ENCODE data around the gene SGCD. TPM values are rescaled to one million over a fixed set of nuclear protein-coding genes. Genes with fewer than 3 reads are reported as not detected.

Gene SGCD
- polyA plus RNA-seq, 1 of the 3 experiments (the other 2 are of a cell fraction), result 0.87 TPM

- Histone ChIP-seq H3K36me3 (replicated peaks in 1 of 2; ENCODE audit: control insufficient read depth in 1 of 2, insufficient read depth in 2 of 2, low read length in 1 of 2) (no peaks in the 10 kb centered on the region), H3K79me2 (ENCODE audit: insufficient read depth) (no peaks in the 10 kb centered on the region), H3K27me3 (ENCODE audit: insufficient read depth) (no peaks in the 10 kb centered on the region), H3K9me3 (no peaks in the 10 kb centered on the region), H3K9me2 (no peaks in the 10 kb centered on the region), H3K4me2 (no peak overlapping the region), H3K9ac (no peak overlapping the region), H4K20me1 (ENCODE audit: insufficient read depth) (no peaks in the 10 kb centered on the region), H3K4me3 (ENCODE audit: low read depth in 2 of 2, low read length in 1 of 2) (no peak overlapping the region), H2AFZ (ENCODE audit: low read depth) (no peak overlapping the region), H3F3A (replicated peaks; ENCODE audit: insufficient read depth) (no peaks in the 10 kb centered on the region), H3K4me1 (ENCODE audit: control insufficient read depth in 1 of 2, insufficient read depth in 2 of 2, low read depth in 1 of 2, low read length in 1 of 2) (no peaks in the 10 kb centered on the region), H3K27ac (ENCODE audit: low read depth in 2 of 2, low read length in 1 of 2) (no peak overlapping the region)
- TF ChIP-seq NFIC (IDR thresholded peaks at IDR 0.05; ENCODE audit: borderline replicate concordance) (no peak), PBX3 (IDR thresholded peaks at IDR 0.05) (no peak), RXRA (IDR thresholded peaks at IDR 0.05; ENCODE audit: borderline replicate concordance, low read depth) (no peak), NRF1 (IDR thresholded peaks at IDR 0.05; ENCODE audit: low read depth, low read length) (no peak), JUND (IDR thresholded peaks at IDR 0.05) (no peak), RCOR1 (IDR thresholded peaks at IDR 0.05; ENCODE audit: low read length) (no peak), USF2 (IDR thresholded peaks at IDR 0.05; ENCODE audit: borderline replicate concordance, low read depth, low read length) (no peak), MXI1 (IDR thresholded peaks at IDR 0.05; ENCODE audit: low read depth, low read length) (no peak), MAX (IDR thresholded peaks at IDR 0.05; ENCODE audit: low read depth) (no peak), ZBTB33 (IDR thresholded peaks at IDR 0.05; ENCODE audit: borderline replicate concordance, low read depth) (no peak), CHD2 (IDR thresholded peaks at IDR 0.05; ENCODE audit: low read length, partially characterized antibody) (no peak), TCF12 (IDR thresholded peaks at IDR 0.05) (no peak), EP300 (IDR thresholded peaks at IDR 0.05; ENCODE audit: borderline replicate concordance in 1 of 2, low read depth in 1 of 2, low read length in 1 of 2) (no peak), YY1 (IDR thresholded peaks at IDR 0.05; ENCODE audit: low read depth) (no peak), REST (IDR thresholded peaks at IDR 0.05; ENCODE audit: low read depth, low read length) (no peak)
- no peak for DNase-seq
- CTCF ChIA-PET, result no interaction called here
- WGBS (ENCODE audit: low lambda C conversion rate), result 45% methylated on average over 3 of the region's 3 CpGs
- POLR2A ChIA-PET, result no interaction called here
These were observed 340.7 kb downstream of the SGCD start for GRCh38 chr5:156667616-156668015.

Data from SK-N-SH (cell line).